GM21786 (cell line): ENCODE measurements around the gene CBX3.
"Not testable (repeated sequence)": the region's sequence is repeated elsewhere in the genome, so short reads cannot be mapped to it uniquely, and the experiment has no call there.

ENCODE experiments used
- ATAC-seq: cut with Tn5 transposase; IDR thresholded peaks from one replicate; pipeline ENCODE4 v1.9.1; 2021; ENCODE audit not compliant: unreplicated experiment

CBX3 gene

DNA sequence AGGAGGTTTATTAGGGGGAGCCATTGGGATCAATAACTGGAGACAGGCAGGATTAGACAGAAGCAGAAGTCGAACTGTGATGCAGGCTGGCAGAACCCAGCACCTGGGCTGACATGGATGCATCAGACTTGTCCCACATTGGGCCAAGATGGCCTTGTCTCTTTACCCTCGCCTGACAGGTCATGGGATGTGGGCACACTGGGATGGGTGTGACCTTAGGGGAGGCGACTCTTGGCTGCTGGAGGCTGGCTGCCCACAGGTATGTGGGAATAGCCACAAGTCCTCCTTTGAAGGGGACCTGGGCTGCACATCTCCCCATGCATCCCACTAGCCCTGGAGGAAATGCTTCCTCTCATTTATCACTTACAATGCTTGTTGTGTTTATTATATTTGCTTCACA, 32.3 kb upstream of the CBX3 start:
- ATAC-seq, result no peak

DNA sequence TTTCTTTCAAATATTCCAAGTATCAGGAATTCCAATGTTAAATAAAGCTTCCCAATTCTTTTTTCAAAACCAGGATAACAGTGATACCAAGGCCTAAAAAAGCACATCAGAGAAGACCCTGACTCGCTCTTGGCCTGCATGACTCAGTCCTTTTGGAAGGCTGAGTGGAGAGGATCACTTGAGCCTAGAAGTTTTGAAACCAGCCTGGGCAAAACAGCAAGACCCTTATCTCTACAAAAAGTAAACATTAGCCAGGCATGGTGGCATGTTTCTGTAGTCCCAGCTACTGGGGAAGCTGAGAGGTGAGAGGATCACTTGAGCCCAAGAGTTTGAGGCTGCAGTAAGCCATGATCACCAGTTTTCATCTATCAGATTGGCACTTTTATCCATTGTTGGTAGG, 30.9 kb upstream of the CBX3 start:
- ATAC-seq, result no peak

- no peak for ATAC-seq
These were observed 29.9 kb upstream of the CBX3 start for GRCh38 chr7:26171601-26172000.

- ATAC-seq, result no peak
These were observed 29.5 kb upstream of the CBX3 start for GRCh38 chr7:26172048-26172447.

DNA sequence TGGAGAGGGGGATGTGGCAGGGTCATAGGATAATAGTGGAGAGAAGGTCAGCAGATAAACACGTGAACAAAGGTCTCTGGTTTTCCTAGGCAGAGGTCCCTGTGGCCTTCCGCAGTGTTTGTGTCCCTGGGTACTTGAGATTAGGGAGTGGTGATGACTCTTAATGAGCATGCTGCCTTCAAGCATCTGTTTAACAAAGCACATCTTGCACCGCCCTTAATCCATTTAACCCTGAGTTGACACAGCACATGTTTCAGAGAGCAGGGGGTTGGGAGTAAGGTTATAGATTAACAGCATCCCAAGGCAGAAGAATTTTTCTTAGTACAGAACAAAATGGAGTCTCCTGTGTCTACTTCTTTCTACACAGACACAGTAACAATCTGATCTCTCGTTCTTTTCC, 25.6 kb upstream of the CBX3 start:
- ATAC-seq, result not testable (repeated sequence)

DNA sequence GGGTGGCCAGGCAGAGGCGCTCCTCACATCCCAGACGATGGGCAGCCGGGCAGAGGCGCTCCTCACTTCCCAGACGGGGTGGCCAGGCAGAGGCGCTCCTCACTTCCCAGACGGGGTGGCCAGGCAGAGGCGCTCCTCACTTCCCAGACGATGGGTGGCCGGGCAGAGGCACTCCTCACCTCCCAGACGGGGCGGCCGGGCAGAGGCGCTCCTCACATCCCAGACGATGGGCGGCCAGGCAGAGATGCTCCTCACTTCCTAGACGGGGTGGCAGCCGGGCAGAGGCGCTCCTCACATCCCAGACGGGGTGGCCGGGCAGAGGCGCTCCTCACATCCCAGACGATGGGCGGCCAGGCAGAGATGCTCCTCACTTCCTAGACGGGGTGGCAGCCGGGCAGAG, 24.8 kb upstream of the CBX3 start:
- not testable (repeated sequence) for ATAC-seq

DNA sequence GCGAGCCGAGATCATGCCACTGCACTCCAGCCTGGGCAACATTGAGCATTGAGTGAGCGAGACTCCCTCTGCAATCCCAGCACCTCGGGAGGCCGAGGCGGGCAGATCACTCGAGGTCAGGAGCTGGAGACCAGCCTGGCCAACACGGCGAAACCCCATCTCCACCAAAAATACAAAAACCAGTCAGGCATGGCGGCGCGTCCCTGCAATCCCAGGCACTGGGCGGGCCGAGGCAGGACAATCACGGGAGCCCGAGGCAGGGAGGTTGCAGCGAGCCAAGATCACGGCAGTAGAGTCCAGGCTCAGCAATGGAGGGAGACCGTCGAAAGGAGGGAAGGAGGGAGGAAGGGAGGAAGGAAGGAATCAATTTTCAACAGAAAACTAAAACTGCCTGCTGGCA, 24.3 kb upstream of the CBX3 start:
- not testable (repeated sequence) for ATAC-seq

DNA sequence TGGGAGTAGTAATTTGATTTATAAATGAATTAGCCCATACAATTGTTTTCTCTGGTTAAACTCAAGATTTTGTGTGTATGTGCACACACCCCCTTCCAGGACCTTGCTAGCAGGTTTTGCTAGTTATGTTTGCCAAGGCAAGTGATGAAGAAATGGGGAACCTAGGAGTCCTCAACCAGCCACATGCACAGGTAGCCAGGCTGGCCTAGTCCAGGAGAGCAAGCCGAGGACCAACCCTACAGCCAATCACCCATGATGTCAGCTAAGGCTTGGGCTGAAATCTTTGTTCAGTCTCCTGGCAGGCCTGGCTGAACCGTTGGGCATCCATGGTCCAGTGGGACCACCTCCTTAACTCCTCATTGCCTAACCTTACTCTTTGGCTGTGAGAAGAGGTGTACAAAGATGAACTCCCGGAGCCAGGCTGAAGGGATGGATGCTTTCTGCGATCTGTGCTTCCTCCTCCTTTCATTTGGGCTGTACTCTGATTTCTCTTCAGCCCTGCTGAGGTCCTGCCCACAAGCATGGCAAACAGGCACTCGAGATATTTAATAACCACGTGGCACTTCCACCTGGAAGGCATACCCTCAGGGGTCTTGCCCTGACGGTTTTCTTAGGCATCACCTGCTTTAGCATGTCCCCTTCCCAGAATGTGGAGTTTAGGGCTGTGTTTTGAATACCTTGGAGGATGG, 23.1 kb upstream of the CBX3 start:
- no peak for ATAC-seq

DNA sequence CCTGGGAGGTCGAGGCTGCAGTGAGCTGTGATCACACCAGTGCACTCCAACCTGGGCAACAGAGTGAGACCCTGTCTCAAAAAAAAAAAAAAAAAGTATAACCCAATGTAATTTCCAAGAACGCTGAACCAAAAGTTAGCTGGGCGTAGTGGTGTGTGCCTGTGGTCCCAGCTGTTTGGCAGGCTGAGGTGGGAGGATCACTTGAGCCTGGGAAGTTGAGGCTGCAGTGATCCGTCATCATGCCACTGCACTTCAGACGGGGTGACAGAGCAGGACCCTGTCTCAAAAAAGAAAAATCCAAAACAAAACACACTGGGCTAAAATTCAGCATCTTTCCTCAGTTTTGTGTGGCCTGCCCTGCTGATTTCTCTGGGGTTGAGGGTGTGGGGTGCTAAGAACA, 22.1 kb upstream of the CBX3 start:
- ATAC-seq, result no peak

DNA sequence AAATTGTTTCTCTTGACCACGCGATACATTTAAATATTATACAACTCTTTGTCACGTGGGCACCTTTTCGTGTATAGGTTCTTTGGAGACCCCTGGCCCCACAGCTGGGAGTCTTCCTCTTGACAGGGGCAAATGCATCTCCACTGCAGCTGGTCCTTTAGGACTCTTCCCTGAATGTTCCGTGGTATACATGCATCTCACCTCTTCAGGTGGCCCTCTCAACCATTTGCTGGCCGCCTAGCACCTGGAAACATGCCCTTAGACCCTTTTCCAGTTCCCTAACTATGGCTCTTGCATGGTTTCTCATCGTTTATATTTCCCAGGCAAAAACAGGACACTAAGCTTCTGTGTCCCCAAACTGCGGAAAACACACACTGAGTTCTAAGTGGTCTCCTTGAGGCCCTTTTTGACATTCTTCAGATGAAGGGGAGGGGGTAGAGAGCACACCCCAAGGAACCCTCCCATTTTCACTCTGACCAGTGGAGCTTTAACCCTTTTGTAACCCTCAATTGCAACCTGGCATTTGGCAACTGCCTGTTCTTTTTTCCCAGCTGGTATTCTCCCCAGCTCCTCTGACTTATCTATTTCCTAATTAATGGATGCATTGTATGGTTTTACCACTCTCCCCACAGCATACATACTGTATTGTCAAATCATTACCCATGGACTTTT, 21.6 kb upstream of the CBX3 start:
- ATAC-seq, result no peak

GRCh38 chr7:26180792-26181198, 20.8 kb upstream of the CBX3 start:
- no peak for ATAC-seq

- ATAC-seq, result no peak
These were observed 19.9 kb upstream of the CBX3 start for GRCh38 chr7:26181474-26182227.

DNA sequence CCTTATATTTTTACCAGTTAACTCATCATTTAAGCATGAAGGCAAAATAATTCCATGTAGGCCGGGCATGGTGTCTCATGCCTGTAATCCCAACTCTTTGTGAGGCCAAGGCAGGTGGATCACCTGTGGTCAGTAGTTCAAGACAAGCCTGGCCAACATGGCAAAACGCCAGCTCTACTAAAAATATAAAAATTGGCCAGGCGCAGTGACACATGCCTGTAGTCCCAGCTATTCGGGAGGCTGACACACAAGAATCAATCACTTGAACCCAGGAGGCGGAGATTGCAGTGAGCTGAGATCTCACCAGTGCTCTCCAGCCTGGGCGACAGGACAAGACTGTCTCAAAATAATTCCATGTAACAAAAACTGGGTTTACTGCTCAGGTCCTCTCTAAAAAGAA, 19.3 kb upstream of the CBX3 start:
- no peak for ATAC-seq

- ATAC-seq, result no peak
These were observed 18.8 kb upstream of the CBX3 start for GRCh38 chr7:26182706-26183105.

- no peak for ATAC-seq
These were observed 17.8 kb upstream of the CBX3 start for GRCh38 chr7:26183545-26184280.

- not testable (repeated sequence) for ATAC-seq
These were observed 17.1 kb upstream of the CBX3 start for GRCh38 chr7:26184281-26185101.

DNA sequence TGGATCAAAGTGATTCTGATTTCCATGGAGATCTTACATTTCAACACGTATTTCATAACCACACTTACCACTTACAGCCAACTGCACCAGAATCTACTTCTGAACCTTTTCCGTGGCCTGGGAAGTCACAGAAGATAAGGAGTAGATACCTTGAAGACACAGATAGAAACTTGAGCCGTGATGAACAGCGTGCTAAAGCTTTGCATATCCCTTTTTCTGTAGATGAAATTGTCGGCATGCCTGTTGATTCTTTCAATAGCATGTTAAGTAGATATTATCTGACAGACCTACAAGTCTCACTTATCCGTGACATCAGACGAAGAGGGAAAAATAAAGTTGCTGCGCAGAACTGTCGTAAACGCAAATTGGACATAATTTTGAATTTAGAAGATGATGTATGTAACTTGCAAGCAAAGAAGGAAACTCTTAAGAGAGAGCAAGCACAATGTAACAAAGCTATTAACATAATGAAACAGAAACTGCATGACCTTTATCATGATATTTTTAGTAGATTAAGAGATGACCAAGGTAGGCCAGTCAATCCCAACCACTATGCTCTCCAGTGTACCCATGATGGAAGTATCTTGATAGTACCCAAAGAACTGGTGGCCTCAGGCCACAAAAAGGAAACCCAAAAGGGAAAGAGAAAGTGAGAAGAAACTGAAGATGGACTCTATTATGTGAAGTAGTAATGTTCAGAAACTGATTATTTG, 16.3 kb upstream of the CBX3 start:
- ATAC-seq, result peak; percentile 51

DNA sequence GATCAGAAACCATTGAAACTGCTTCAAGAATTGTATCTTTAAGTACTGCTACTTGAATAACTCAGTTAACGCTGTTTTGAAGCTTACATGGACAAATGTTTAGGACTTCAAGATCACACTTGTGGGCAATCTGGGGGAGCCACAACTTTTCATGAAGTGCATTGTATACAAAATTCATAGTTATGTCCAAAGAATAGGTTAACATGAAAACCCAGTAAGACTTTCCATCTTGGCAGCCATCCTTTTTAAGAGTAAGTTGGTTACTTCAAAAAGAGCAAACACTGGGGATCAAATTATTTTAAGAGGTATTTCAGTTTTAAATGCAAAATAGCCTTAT, 15.7 kb upstream of the CBX3 start:
- ATAC-seq, result no peak

DNA sequence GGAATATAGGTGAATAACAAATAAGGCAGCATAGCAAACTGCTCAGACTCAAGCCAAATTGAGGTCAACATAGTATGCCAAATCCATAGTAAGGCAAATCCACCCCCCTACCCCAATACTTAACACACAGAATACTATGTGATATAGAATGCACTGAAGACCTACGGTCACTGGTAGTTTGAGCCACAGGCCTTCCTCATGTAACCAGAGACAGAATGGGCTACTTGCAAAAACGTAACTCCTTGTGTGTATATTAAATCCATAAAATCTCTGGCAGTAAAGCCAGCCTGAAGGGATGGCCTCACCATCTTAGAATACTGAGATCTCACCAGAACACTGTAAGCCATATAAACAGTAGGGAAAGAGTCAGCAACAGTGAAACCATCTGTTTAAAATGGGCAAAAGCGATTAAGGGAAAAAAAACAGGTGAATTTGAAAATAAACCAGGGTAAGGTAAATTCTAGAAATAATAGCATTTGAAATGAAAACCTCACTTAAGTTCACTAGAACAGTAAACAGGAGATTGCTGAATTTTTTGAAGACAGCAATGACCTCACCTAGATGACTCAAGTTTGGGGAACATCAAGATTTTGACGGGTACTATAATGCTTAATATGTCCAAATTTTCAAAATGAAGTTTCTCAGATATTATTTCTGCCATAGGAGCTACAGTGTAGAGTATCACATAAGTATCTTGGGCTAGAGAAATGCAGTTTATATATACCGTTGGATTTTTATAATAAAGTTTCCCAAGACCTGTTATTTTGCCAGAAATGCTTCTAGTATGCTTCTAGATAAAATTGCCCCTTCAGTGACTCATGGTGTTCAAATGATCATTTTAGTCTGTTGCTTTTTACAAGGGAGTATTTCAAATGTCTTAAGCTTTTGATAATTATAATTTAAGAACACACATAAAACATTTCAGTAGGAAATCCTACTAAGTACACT, 14.9 kb upstream of the CBX3 start:
- ATAC-seq, result no peak
